Small intestine (tissue), 7 donors: Measurements from ENCODE around the gene ZNF394. TPM values are rescaled to one million over a fixed set of nuclear protein-coding genes. Genes with fewer than 3 reads are reported as not detected.

Experiments
- DNase-seq, 2 donors: peaks; one replicate each; pipeline versions ENCODE4 v3.0.0 to v3.0.0-alpha.2; 2013
- FAIRE-seq: peaks from 2 replicates; lab custom pipeline; 2012; peaks lifted over from hg19 to GRCh38; lab: Jason Lieb, UNC
- H3K27ac ChIP-seq, 3 donors: one replicate each; pipeline ENCODE4 v1.5.1; 2013; ENCODE audit warnings: low read length in 2 of 3, mild to moderate bottlenecking in 2 of 3, control low read depth in 1 of 3, inconsistent platforms in 1 of 3, low read depth in 1 of 3, moderate library complexity in 1 of 3
- H3K27me3 ChIP-seq, 3 donors: one replicate each; pipeline ENCODE4 v1.6.1; 2013; ENCODE audit warnings: low read length in 3 of 3, inconsistent platforms in 1 of 3; ENCODE audit not compliant: control insufficient read depth in 3 of 3, insufficient read depth in 3 of 3
- H3K36me3 ChIP-seq, 3 donors: one replicate each; pipeline ENCODE4 v1.6.1; 2013; ENCODE audit warnings: low read length in 3 of 3, inconsistent platforms in 1 of 3, low read depth in 1 of 3, mild to moderate bottlenecking in 1 of 3, moderate library complexity in 1 of 3; ENCODE audit not compliant: control insufficient read depth in 3 of 3, insufficient read depth in 2 of 3
- H3K4me1 ChIP-seq, 3 donors: one replicate each; pipeline ENCODE4 v1.6.1; 2013; ENCODE audit warnings: low read length in 2 of 3, inconsistent platforms in 1 of 3, low read depth in 1 of 3, mild to moderate bottlenecking in 1 of 3, moderate library complexity in 1 of 3; ENCODE audit not compliant: control insufficient read depth in 3 of 3, insufficient read depth in 2 of 3
- H3K4me3 ChIP-seq, 3 donors: one replicate each; pipeline ENCODE4 v1.5.1; 2013; ENCODE audit warnings: low read length in 3 of 3, control low read depth in 1 of 3, inconsistent platforms in 1 of 3, low read depth in 1 of 3, mild to moderate bottlenecking in 1 of 3, moderate library complexity in 1 of 3
- H3K9me3 ChIP-seq, 2 donors: one replicate each; pipeline ENCODE4 v1.6.1; 2013; ENCODE audit warnings: low read depth in 1 of 2, low read length in 1 of 2; ENCODE audit not compliant: control insufficient read depth in 2 of 2, insufficient read depth in 1 of 2
- WGBS, 3 donors: extraction: QIAGEN DNeasy Blood & Tissue Kit; methylation state at CpG; one replicate each; pipeline ENCODE4 v1.1.7; 2013; 5-methylcytosine and 5-hydroxymethylcytosine counted together
- polyA plus RNA-seq, 4 donors: library from polyadenylated mRNA; stranded (reverse) in 3 of 4; unstranded in 1 of 4; fragments of 200-250 nt in 3 of 4; fragments of 120-200 nt in 1 of 4; gene quantifications; one replicate each; pipeline versions ENCODE4 v1.2.1 to v1.2.3, GENCODE V29; 2013
- donor health status: healthy with polysubstance abuse.
- donor health status: control.
- donor health status: control.
- donor health status: Bipolar disorder and iron deficiency.
- donor health status: healthy.

ZNF394 gene
- polyA plus RNA-seq, 4 donors: 17.4 to 30.0 (median 23.6) TPM

GRCh38 chr7:99539213-99539811 is 39.2 kb upstream of the ZNF394 start:
- peaks cover 0 to 8% (median 0%) of the 10 kb centered on the region in 3 donors for H3K36me3 ChIP-seq
- FAIRE-seq (no peak), DNase-seq (no peak)
- no peaks in the 10 kb centered on the region for H3K4me1 ChIP-seq
- no peaks in the 10 kb centered on the region for H3K27me3 ChIP-seq
- WGBS, 3 donors: 77 to 83% (median 78%) methylated on average over 7 of the region's 7 CpGs
- peaks cover 3 to 78% of the 10 kb centered on the region in 2 donors for H3K9me3 ChIP-seq
- no peak overlapping the region for H3K27ac ChIP-seq
- no peak overlapping the region for H3K4me3 ChIP-seq

- DNase-seq (no peak), FAIRE-seq (no peak)
- H3K27ac ChIP-seq: no peak overlapping the region
- no peaks in the 10 kb centered on the region for H3K27me3 ChIP-seq
- H3K4me1 ChIP-seq: no peaks in the 10 kb centered on the region
- H3K36me3 ChIP-seq: peaks cover 6 to 15% (median 15%) of the 10 kb centered on the region in 3 donors
- no peak overlapping the region for H3K4me3 ChIP-seq
- peaks cover 4 to 82% of the 10 kb centered on the region in 2 donors for H3K9me3 ChIP-seq
- WGBS, 3 donors: 98 to 100% (median 99%) methylated on average over 2 of the region's 2 CpGs
Measured at GRCh38 chr7:99535667-99536066, 35.6 kb upstream of the ZNF394 start.

GRCh38 chr7:99531354-99531765 is 31.3 kb upstream of the ZNF394 start:
- DNase-seq (no peak), FAIRE-seq (no peak)
- Histone ChIP-seq H3K27ac (no peak overlapping the region), H3K9me3 (peaks cover 4 to 70% of the 10 kb centered on the region in 2 donors), H3K36me3 (peaks cover 7 to 36% (median 15%) of the 10 kb centered on the region in 3 donors), H3K27me3 (no peaks in the 10 kb centered on the region), H3K4me1 (no peaks in the 10 kb centered on the region), H3K4me3 (no peak overlapping the region)
- WGBS, 3 donors: 97 to 99% (median 99%) methylated on average over 12 of the region's 12 CpGs

- H3K27ac ChIP-seq: no peak overlapping the region
- FAIRE-seq (no peak), DNase-seq (peak in 1 of 2 donors; percentile 26)
- peaks cover 2 to 44% (median 9%) of the 10 kb centered on the region in 3 donors for H3K36me3 ChIP-seq
- H3K27me3 ChIP-seq: no peaks in the 10 kb centered on the region
- peaks cover 0 to 16% of the 10 kb centered on the region in 2 donors for H3K9me3 ChIP-seq
- no peaks in the 10 kb centered on the region for H3K4me1 ChIP-seq
- 96 to 97% (median 96%) methylated on average over 21 of the region's 21 CpGs for WGBS, 3 donors
- H3K4me3 ChIP-seq: no peak overlapping the region
Measured at GRCh38 chr7:99525713-99526440, 25.8 kb upstream of the ZNF394 start.

GRCh38 chr7:99521399-99521798 is 21.3 kb upstream of the ZNF394 start:
- FAIRE-seq (peak; percentile 19), DNase-seq (no peak)
- no peak overlapping the region for H3K4me3 ChIP-seq
- no peaks in the 10 kb centered on the region for H3K4me1 ChIP-seq
- peaks cover 5 to 45% (median 10%) of the 10 kb centered on the region in 3 donors for H3K36me3 ChIP-seq
- no peaks in the 10 kb centered on the region for H3K9me3 ChIP-seq
- H3K27ac ChIP-seq: no peak overlapping the region
- 92 to 96% (median 93%) methylated on average over 3 of the region's 3 CpGs for WGBS, 3 donors
- no peaks in the 10 kb centered on the region for H3K27me3 ChIP-seq

- 86 to 94% (median 90%) methylated on average over 1 of the region's 1 CpG for WGBS, 3 donors
Measured at GRCh38 chr7:99514050-99514449, 14.0 kb upstream of the ZNF394 start.

GRCh38 chr7:99505324-99505662 is 5.2 kb upstream of the ZNF394 start:
- 0 to 2% (median 1%) methylated on average over 11 of the region's 11 CpGs for WGBS, 3 donors
- Histone ChIP-seq H3K27ac (peak overlapping the region; percentile 52 to 97 (median 90)), H3K4me3 (peak overlapping the region; percentile 77 to 90 (median 82)), H3K36me3 (peaks cover 0 to 4% (median 0%) of the 10 kb centered on the region in 3 donors), H3K4me1 (peaks cover 2 to 10% (median 10%) of the 10 kb centered on the region in 3 donors), H3K27me3 (no peaks in the 10 kb centered on the region), H3K9me3 (no peaks in the 10 kb centered on the region)
- no peak for DNase-seq
- no peak for FAIRE-seq

More at GRCh38 chr7:99514050-99514449, 14.0 kb upstream of the ZNF394 start:
- DNase-seq (no peak), FAIRE-seq (no peak)
- Histone ChIP-seq H3K27ac (no peak overlapping the region), H3K4me1 (no peaks in the 10 kb centered on the region), H3K9me3 (no peaks in the 10 kb centered on the region), H3K27me3 (no peaks in the 10 kb centered on the region), H3K4me3 (no peak overlapping the region), H3K36me3 (peaks cover 8 to 44% (median 11%) of the 10 kb centered on the region in 3 donors)

GRCh38 chr7:99504603-99505323 is 4.7 kb upstream of the ZNF394 start, which contains the start of gene ZKSCAN5:
ZKSCAN5 (plus strand) TSS chr7:99504662; CDS start chr7:99506045, 1,383 bp downstream.
- FAIRE-seq: no peak

More at GRCh38 chr7:99504603-99505323, 4.7 kb upstream of the ZNF394 start, which contains the start of gene ZKSCAN5:
- Histone ChIP-seq H3K27me3 (no peaks in the 10 kb centered on the region), H3K36me3 (peaks cover 0 to under 1% (median 0%) of the 10 kb centered on the region in 3 donors), H3K9me3 (no peaks in the 10 kb centered on the region), H3K4me3 (peak within 1 kb of the TSS; percentile 77 to 90 (median 82)), H3K27ac (peak within 1 kb of the TSS; percentile 76 to 97 (median 90)), H3K4me1 (peaks cover 2 to 10% (median 10%) of the 10 kb centered on the region in 3 donors)
- 0 to 1% (median 1%) methylated on average over 44 to 53 of the region's 53 CpGs for WGBS, 3 donors
- DNase-seq: peak; percentile 98 to 100
